MM.1S (cell line): ENCODE data around the gene HSD3B2.

ENCODE experiments used
- DNase-seq: peaks from one replicate; pipeline ENCODE4 v3.0.0-alpha.2; 2015
- H2AFZ ChIP-seq: fragments of 300-600 bp; sonication (generic); 2 replicates; pipeline ENCODE4 v1.6.0; 2016; ENCODE audit warnings: antibody characterized with exemption, low read length
- H3F3A ChIP-seq: fragments of 300-600 bp; sonication (generic); 2 replicates; pipeline ENCODE4 v1.6.1; 2016; ENCODE audit warnings: mild to moderate bottlenecking, antibody characterized with exemption, low read length, moderate library complexity, mixed read lengths; ENCODE audit not compliant: insufficient read depth
- H3K27ac ChIP-seq: fragments of 300-600 bp; sonication (generic); 2 replicates; pipeline ENCODE4 v1.5.1; 2016; ENCODE audit warnings: mild to moderate bottlenecking, low read length
- H3K27me3 ChIP-seq: fragments of 300-600 bp; sonication (generic); replicated peaks from 2 replicates; pipeline ENCODE4 v1.6.0; 2016; ENCODE audit warnings: low read length; ENCODE audit not compliant: insufficient read depth
- H3K36me3 ChIP-seq: fragments of 300-600 bp; sonication (generic); replicated peaks from 2 replicates; pipeline ENCODE4 v1.6.1; 2016; ENCODE audit warnings: mild to moderate bottlenecking, low read length, mixed read lengths; ENCODE audit not compliant: insufficient read depth
- H3K4me1 ChIP-seq: fragments of 300-600 bp; sonication (generic); 2 replicates; pipeline ENCODE4 v1.6.1; 2016; ENCODE audit warnings: low read length, mixed read lengths
- H3K4me2 ChIP-seq: fragments of 300-600 bp; sonication (generic); 2 replicates; pipeline ENCODE4 v1.6.0; 2016; ENCODE audit warnings: low read depth, low read length
- H3K4me3 ChIP-seq: fragments of 300-600 bp; sonication (generic); 2 replicates; pipeline ENCODE4 v1.5.1; 2016; ENCODE audit warnings: low read length, mixed read lengths
- H3K79me2 ChIP-seq: fragments of 300-600 bp; sonication (generic); 2 replicates; pipeline ENCODE4 v1.6.1; 2016; ENCODE audit warnings: mixed run types, low read length, mixed read lengths
- H3K9ac ChIP-seq: fragments of 300-600 bp; sonication (generic); 2 replicates; pipeline ENCODE4 v1.6.1; 2016; ENCODE audit warnings: low read length, mixed read lengths
- H3K9me2 ChIP-seq: fragments of 300-600 bp; sonication (generic); replicated peaks from 2 replicates; pipeline ENCODE4 v1.6.1; 2016; ENCODE audit warnings: mild to moderate bottlenecking, low read length, mixed read lengths; ENCODE audit not compliant: insufficient read depth
- H3K9me3 ChIP-seq: fragments of 300-600 bp; sonication (generic); replicated peaks from 2 replicates; pipeline ENCODE4 v1.6.1; 2016; ENCODE audit warnings: mild to moderate bottlenecking, low read length, mixed read lengths; ENCODE audit not compliant: insufficient read depth
- H4K20me1 ChIP-seq: fragments of 300-600 bp; sonication (generic); 2 replicates; pipeline ENCODE4 v1.6.1; 2016; ENCODE audit warnings: mild to moderate bottlenecking, low read length, moderate library complexity, mixed read lengths; ENCODE audit not compliant: insufficient read depth
- EZH2 ChIP-seq: fragments of 300-600 bp; sonication (generic); optimal IDR thresholded peaks from 2 replicates; pipeline ENCODE3; 2017; ENCODE audit warnings: low read depth, mild to moderate bottlenecking, antibody characterized with exemption, low read length, mixed read lengths
- EZH2phosphoT487 ChIP-seq: fragments of 300-600 bp; sonication (generic); IDR thresholded peaks from 2 replicates; pipeline ENCODE4 v1.6.1; 2018; ENCODE audit warnings: antibody characterized with exemption, low read length
- TF ChIP-seq, protein P1 (sequence below): fragments of 300-600 bp; sonication (generic); IDR thresholded peaks from 2 replicates; pipeline ENCODE4 v1.5.1; 2016; ENCODE audit warnings: antibody characterized with exemption, low read length, mixed read lengths

The HSD3B2 gene

DNA sequence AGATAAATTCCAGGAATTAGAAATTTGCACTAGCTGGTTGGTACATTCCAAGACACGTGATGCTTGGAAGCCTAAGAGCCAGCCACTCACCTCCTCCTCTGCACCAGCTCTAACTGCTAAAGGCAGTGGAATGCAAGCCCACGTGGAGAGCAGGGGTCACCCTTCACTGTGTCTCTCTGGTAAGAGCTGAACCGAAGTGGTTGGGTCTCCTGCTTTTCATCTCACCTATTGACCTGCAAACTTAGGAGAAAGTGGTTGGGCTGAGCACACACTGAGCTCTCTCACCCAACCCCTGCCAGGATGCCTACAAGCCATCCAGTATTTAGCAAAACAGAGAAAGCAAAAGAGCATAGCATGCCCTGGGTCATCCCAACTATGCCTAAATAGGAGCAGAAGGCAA, 27.1 kb upstream of the HSD3B2 start:
- TF ChIP-seq EZH2phosphoT487 (no peak), EZH2 (no peak)
- TF ChIP-seq, protein P1, sequence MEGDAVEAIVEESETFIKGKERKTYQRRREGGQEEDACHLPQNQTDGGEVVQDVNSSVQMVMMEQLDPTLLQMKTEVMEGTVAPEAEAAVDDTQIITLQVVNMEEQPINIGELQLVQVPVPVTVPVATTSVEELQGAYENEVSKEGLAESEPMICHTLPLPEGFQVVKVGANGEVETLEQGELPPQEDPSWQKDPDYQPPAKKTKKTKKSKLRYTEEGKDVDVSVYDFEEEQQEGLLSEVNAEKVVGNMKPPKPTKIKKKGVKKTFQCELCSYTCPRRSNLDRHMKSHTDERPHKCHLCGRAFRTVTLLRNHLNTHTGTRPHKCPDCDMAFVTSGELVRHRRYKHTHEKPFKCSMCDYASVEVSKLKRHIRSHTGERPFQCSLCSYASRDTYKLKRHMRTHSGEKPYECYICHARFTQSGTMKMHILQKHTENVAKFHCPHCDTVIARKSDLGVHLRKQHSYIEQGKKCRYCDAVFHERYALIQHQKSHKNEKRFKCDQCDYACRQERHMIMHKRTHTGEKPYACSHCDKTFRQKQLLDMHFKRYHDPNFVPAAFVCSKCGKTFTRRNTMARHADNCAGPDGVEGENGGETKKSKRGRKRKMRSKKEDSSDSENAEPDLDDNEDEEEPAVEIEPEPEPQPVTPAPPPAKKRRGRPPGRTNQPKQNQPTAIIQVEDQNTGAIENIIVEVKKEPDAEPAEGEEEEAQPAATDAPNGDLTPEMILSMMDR: no peak
- Histone ChIP-seq H3K9ac (no peak overlapping the region), H3K4me1 (no peaks in the 10 kb centered on the region), H4K20me1 (no peaks in the 10 kb centered on the region), H3K27me3 (no peaks in the 10 kb centered on the region), H3K9me3 (no peaks in the 10 kb centered on the region), H3K27ac (no peak overlapping the region), H3K36me3 (no peaks in the 10 kb centered on the region), H3K4me2 (no peak overlapping the region), H3K4me3 (no peak overlapping the region), H2AFZ (no peak overlapping the region), H3K9me2 (no peaks in the 10 kb centered on the region), H3F3A (no peaks in the 10 kb centered on the region), H3K79me2 (no peaks in the 10 kb centered on the region)
- no peak for DNase-seq

DNA sequence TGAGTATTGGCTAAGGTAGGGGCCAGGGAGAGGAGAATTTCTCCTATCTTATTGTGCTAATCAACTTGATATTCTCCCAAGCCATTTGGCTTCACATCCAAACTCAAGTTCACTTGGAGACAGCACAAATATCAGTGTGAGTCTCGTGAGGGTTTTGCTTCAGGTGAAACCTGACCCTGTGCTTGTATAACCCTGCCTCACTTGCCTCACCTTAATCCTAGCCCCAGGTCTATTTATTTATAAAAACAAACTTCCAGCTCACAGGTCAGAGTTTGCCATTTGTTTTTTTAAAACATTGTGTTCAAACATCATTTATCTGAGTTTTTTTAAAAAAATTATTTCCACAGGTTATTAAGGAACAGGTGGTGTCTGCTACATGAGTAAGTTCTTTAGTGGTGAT, 26.5 kb upstream of the HSD3B2 start:
- Histone ChIP-seq H3K9me2 (no peaks in the 10 kb centered on the region), H3F3A (no peaks in the 10 kb centered on the region), H3K9me3 (no peaks in the 10 kb centered on the region), H3K36me3 (no peaks in the 10 kb centered on the region), H3K27ac (no peak overlapping the region), H3K27me3 (no peaks in the 10 kb centered on the region), H4K20me1 (no peaks in the 10 kb centered on the region), H3K4me1 (no peaks in the 10 kb centered on the region), H3K4me3 (no peak overlapping the region), H3K9ac (no peak overlapping the region), H2AFZ (no peak overlapping the region), H3K79me2 (no peaks in the 10 kb centered on the region), H3K4me2 (no peak overlapping the region)
- TF ChIP-seq, protein P1: no peak
- DNase-seq: no peak

DNA sequence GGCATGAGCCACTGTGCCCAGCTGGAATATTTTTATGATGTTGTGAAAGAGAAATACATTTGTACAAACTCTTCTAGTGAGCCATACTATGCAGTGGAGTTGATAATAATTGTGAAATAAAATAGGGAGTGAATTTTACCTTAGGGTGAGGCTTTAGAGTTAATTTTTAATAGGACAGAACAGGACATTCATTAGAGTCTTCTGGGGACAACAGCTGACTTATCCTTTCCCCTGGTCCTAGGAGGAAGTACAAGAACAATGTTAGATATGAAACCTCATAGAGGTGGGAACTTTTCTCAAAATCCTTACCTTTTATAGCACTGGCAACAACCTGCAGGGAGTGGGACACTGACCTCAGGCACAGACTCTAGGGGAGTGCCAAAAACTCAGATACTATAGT, 24.4 kb upstream of the HSD3B2 start:
- TF ChIP-seq EZH2 (no peak), EZH2phosphoT487 (no peak)
- TF ChIP-seq, protein P1: no peak
- DNase-seq: no peak
- Histone ChIP-seq H2AFZ (no peak overlapping the region), H3K27me3 (no peaks in the 10 kb centered on the region), H3K36me3 (no peaks in the 10 kb centered on the region), H3K9me2 (no peaks in the 10 kb centered on the region), H3F3A (no peaks in the 10 kb centered on the region), H4K20me1 (no peaks in the 10 kb centered on the region), H3K9me3 (no peaks in the 10 kb centered on the region), H3K27ac (no peak overlapping the region), H3K9ac (no peak overlapping the region), H3K79me2 (no peaks in the 10 kb centered on the region), H3K4me1 (no peaks in the 10 kb centered on the region), H3K4me3 (no peak overlapping the region), H3K4me2 (no peak overlapping the region)

DNA sequence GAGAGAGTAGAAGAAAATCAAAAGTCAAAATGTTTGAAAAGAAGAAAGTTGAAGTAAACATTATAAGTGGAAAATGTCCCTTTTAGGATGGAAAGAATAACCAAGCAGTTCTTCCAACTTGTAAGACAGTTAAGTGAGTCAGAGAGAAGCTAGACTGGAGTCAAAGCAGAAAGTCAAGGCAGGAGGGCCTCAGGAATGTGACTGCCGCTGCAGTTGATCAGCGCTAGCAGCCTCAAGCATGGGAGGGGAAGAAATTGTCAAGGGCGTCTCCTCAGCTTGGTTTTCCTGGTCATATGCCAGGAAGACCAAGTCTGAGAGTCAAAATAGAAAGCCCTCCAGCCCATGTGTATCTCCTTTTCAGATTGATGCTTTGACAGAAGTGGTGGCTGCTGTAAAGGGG, 23.2 kb upstream of the HSD3B2 start:
- no peak overlapping the region for H3K4me2 ChIP-seq
- H2AFZ ChIP-seq: no peak overlapping the region
- H3F3A ChIP-seq: no peaks in the 10 kb centered on the region
- no peak for TF ChIP-seq EZH2
- TF ChIP-seq, protein P1: no peak
- TF ChIP-seq EZH2phosphoT487: no peak
- no peaks in the 10 kb centered on the region for H3K9me3 ChIP-seq
- no peaks in the 10 kb centered on the region for H3K79me2 ChIP-seq
- H3K27ac ChIP-seq: no peak overlapping the region
- H3K4me3 ChIP-seq: no peak overlapping the region
- no peaks in the 10 kb centered on the region for H3K9me2 ChIP-seq
- DNase-seq: no peak
- no peaks in the 10 kb centered on the region for H3K4me1 ChIP-seq
- no peaks in the 10 kb centered on the region for H3K36me3 ChIP-seq
- H3K27me3 ChIP-seq: no peaks in the 10 kb centered on the region
- no peak overlapping the region for H3K9ac ChIP-seq
- no peaks in the 10 kb centered on the region for H4K20me1 ChIP-seq
